A673 (cell line): ENCODE measurements around the gene CENPN. TPM values are rescaled to one million over a fixed set of nuclear protein-coding genes. Genes with fewer than 3 reads are reported as not detected.

Experiments used
- BruUV-seq: library from RNA; stranded (reverse); fragments of 400-500 nt; replicated peaks from 2 replicates; lab custom pipeline; 2021; lab: Mats Ljungman, UMichigan
- CTCF ChIA-PET: fragments of 300-600 bp; sonication (Branson Sonifier 250); formaldehyde crosslinking; loops from one replicate; lab custom pipeline; 2022; ENCODE audit warnings: antibody characterized with exemption; lab: Charles Lee
- POLR2A ChIA-PET: fragments of 300-600 bp; sonication (Branson Sonifier 250); formaldehyde crosslinking; loops from one replicate; lab custom pipeline; 2022; ENCODE audit warnings: antibody characterized with exemption; ENCODE audit not compliant: low non-redundant PET; lab: Charles Lee
- DNase-seq: peaks from one replicate; pipeline ENCODE4 v3.0.0-alpha.2; 2015; ENCODE audit warnings: low spot score
- H3K27ac ChIP-seq: fragments of 200-600 bp; sonication (generic); 2 replicates; pipeline ENCODE4 v1.5.1; 2016; ENCODE audit warnings: mixed run types, low read depth, mild to moderate bottlenecking, mixed read lengths, antibody characterized with exemption, low read length; ENCODE audit not compliant: poor library complexity, severe bottlenecking
- H3K27me3 ChIP-seq: fragments of 200-600 bp; sonication (generic); replicated peaks from 2 replicates; pipeline ENCODE4 v1.6.1; 2017; ENCODE audit warnings: mixed run types, low read depth, mild to moderate bottlenecking, mixed read lengths, antibody characterized with exemption, low read length; ENCODE audit not compliant: insufficient read depth, poor library complexity
- H3K36me3 ChIP-seq: fragments of 200-600 bp; sonication (generic); 2 replicates; pipeline ENCODE4 v1.6.1; 2016; ENCODE audit warnings: mixed run types, mild to moderate bottlenecking, mixed read lengths, antibody characterized with exemption, low read length; ENCODE audit not compliant: insufficient read depth, poor library complexity, severe bottlenecking
- H3K4me1 ChIP-seq: fragments of 200-600 bp; sonication (generic); 2 replicates; pipeline ENCODE4 v1.6.1; 2017; ENCODE audit warnings: mixed run types, mild to moderate bottlenecking, mixed read lengths, antibody characterized with exemption, low read length; ENCODE audit not compliant: insufficient read depth, poor library complexity, severe bottlenecking
- H3K4me3 ChIP-seq: fragments of 200-600 bp; sonication (generic); 2 replicates; pipeline ENCODE4 v1.5.1; 2016; ENCODE audit warnings: low read depth, mixed run types, mild to moderate bottlenecking, mixed read lengths, low read length; ENCODE audit not compliant: poor library complexity, severe bottlenecking
- H3K9me3 ChIP-seq: fragments of 200-600 bp; sonication (generic); 2 replicates; pipeline ENCODE4 v1.6.1; 2016; ENCODE audit warnings: mixed run types, low read depth, mild to moderate bottlenecking, mixed read lengths, antibody characterized with exemption, low read length; ENCODE audit not compliant: poor library complexity, severe bottlenecking
- CTCF ChIP-seq: fragments of 300-800, 200-600 bp; sonication (generic); conservative IDR thresholded peaks from 2 replicates; pipeline ENCODE4 v1.5.1; 2017; ENCODE audit warnings: low read depth, mild to moderate bottlenecking, antibody characterized with exemption, low read length, moderate library complexity, mixed read lengths
- EZH2 ChIP-seq: fragments of 200-600 bp; sonication (generic); IDR thresholded peaks from 2 replicates; pipeline ENCODE4 v1.6.1; 2017; ENCODE audit warnings: borderline replicate concordance, low read depth, mild to moderate bottlenecking, mixed read lengths, antibody characterized with exemption, low read length; ENCODE audit not compliant: poor library complexity, severe bottlenecking
- intact Hi-C: fragments of 100-400 bp; cut with micrococcal nuclease; formaldehyde crosslinking; loops from one replicate; pipeline ENCODE4 v1.10.0; 2022; ENCODE audit not compliant: unreplicated experiment
- total RNA-seq: library from RNA; stranded (reverse); gene quantifications from 2 replicates; pipeline ENCODE4 v1.2.3, GENCODE V29; 2021

The CENPN gene
- total RNA-seq, 1 experiment from 2014 or later, result 109 TPM

GRCh38 chr16:81018496-81018895, 11.5 kb downstream of the CENPN start:
- no peaks in the 10 kb centered on the region for H3K9me3 ChIP-seq
- H3K4me3 ChIP-seq, result no peak overlapping the region
- intact Hi-C loops, result no loop called here
- ChIA-PET CTCF (no interaction called here), POLR2A (no interaction called here)
- H3K27me3 ChIP-seq, result no peaks in the 10 kb centered on the region
- no peak overlapping the region for H3K27ac ChIP-seq
- no peak for DNase-seq
- H3K4me1 ChIP-seq, result no peaks in the 10 kb centered on the region
- BruUV-seq, result no TSS peak
- TF ChIP-seq EZH2 (no peak), CTCF (no peak)
- H3K36me3 ChIP-seq, result peaks cover 97% of the 10 kb centered on the region

- no TSS peak for BruUV-seq
- Histone ChIP-seq H3K36me3 (peaks cover 67% of the 10 kb centered on the region), H3K27me3 (no peaks in the 10 kb centered on the region), H3K4me1 (no peaks in the 10 kb centered on the region), H3K4me3 (no peak overlapping the region), H3K9me3 (no peaks in the 10 kb centered on the region), H3K27ac (no peak overlapping the region)
- CTCF ChIA-PET, result no interaction called here
- intact Hi-C loops, result no loop called here
- DNase-seq, result no peak
- TF ChIP-seq EZH2 (no peak), CTCF (no peak)
- POLR2A ChIA-PET, result no interaction called here
Measured at GRCh38 chr16:81026429-81026828, 19.4 kb downstream of the CENPN start.

GRCh38 chr16:81029930-81030604, 23.1 kb downstream of the CENPN start:
- BruUV-seq, result TSS peak; percentile 30
- Histone ChIP-seq H3K9me3 (no peaks in the 10 kb centered on the region), H3K4me3 (no peak overlapping the region), H3K36me3 (peaks cover 37% of the 10 kb centered on the region), H3K27ac (no peak overlapping the region), H3K27me3 (no peaks in the 10 kb centered on the region), H3K4me1 (no peaks in the 10 kb centered on the region)
- CTCF ChIA-PET, result no interaction called here
- POLR2A ChIA-PET, result no interaction called here
- TF ChIP-seq CTCF (no peak), EZH2 (no peak)
- intact Hi-C loops, result loop anchor here (10.0 kb wide), 2 partner anchors 185 to 705 kb away; no protein-coding TSS in a partner anchor
- DNase-seq, result no peak
